Neuronal stem cell (in vitro differentiated cells): ENCODE results near the gene ITGA3.
A peak's percentile ranks its signal among the peaks of the same experiment; 100 is the strongest.

Experiments used
- DNase-seq: peaks from one replicate; pipeline ENCODE4 v3.0.0-alpha.2; 2013; ENCODE audit warnings: low spot score
- H2AFZ ChIP-seq: one replicate; pipeline ENCODE4 v1.6.1; 2013; ENCODE audit warnings: mild to moderate bottlenecking, low read length, inconsistent platforms
- H2AK5ac ChIP-seq: 2 replicates; pipeline ENCODE4 v1.6.1; 2013; ENCODE audit warnings: low read depth, mild to moderate bottlenecking, inconsistent platforms, low read length, moderate library complexity, mixed read lengths
- H2BK120ac ChIP-seq: 2 replicates; pipeline ENCODE4 v1.6.1; 2013; ENCODE audit warnings: low read depth, mild to moderate bottlenecking, inconsistent platforms, low read length, moderate library complexity, mixed read lengths
- H2BK12ac ChIP-seq: one replicate; pipeline ENCODE4 v1.6.1; 2013; ENCODE audit warnings: low read length, inconsistent platforms
- H2BK15ac ChIP-seq: 2 replicates; pipeline ENCODE4 v1.6.1; 2013; ENCODE audit warnings: mild to moderate bottlenecking, low read length, inconsistent platforms, mixed read lengths
- H2BK5ac ChIP-seq: one replicate; pipeline ENCODE4 v1.6.1; 2013; ENCODE audit warnings: inconsistent platforms, mild to moderate bottlenecking, low read length, moderate library complexity
- H3K14ac ChIP-seq: one replicate; pipeline ENCODE4 v1.6.1; 2013; ENCODE audit warnings: low read length, inconsistent platforms
- H3K18ac ChIP-seq: 2 replicates; pipeline ENCODE4 v1.6.1; 2013; ENCODE audit warnings: low read length, inconsistent platforms
- H3K23ac ChIP-seq: 2 replicates; pipeline ENCODE4 v1.6.1; 2013; ENCODE audit warnings: low read depth, mild to moderate bottlenecking, mixed read lengths, low read length, inconsistent platforms; ENCODE audit not compliant: poor library complexity
- H3K27ac ChIP-seq: replicated peaks from 3 replicates; pipeline ENCODE4 v1.5.1; 2013; ENCODE audit warnings: low read length, inconsistent platforms
- H3K27me3 ChIP-seq, 3 experiments: 2 replicates each; pipeline ENCODE4 v1.6.1; 2013; ENCODE audit warnings: low read length in 3 of 3, mild to moderate bottlenecking in 2 of 3, inconsistent platforms in 1 of 3, low read depth in 1 of 3, mixed read lengths in 1 of 3, moderate library complexity in 1 of 3; ENCODE audit not compliant: control insufficient read depth in 3 of 3, insufficient read depth in 3 of 3
- H3K36me3 ChIP-seq, 2 donors: replicated peaks in 1 of 2; 2 replicates each; pipeline ENCODE4 v1.6.1; 2013; ENCODE audit warnings: low read length in 2 of 2; ENCODE audit not compliant: control insufficient read depth in 2 of 2, insufficient read depth in 2 of 2
- H3K4ac ChIP-seq: 2 replicates; pipeline ENCODE4 v1.6.1; 2013; ENCODE audit warnings: inconsistent platforms, mild to moderate bottlenecking, low read length, moderate library complexity
- H3K4me1 ChIP-seq, 2 donors: 1 replicate in 1 of 2; 2 replicates in 1 of 2; pipeline ENCODE4 v1.6.1; 2013; ENCODE audit warnings: low read length in 2 of 2, low read depth in 1 of 2; ENCODE audit not compliant: control insufficient read depth in 2 of 2, insufficient read depth in 1 of 2
- H3K4me2 ChIP-seq: one replicate; pipeline ENCODE4 v1.6.1; 2013; ENCODE audit warnings: mild to moderate bottlenecking, low read length, inconsistent platforms; ENCODE audit not compliant: insufficient read depth, poor library complexity, severe bottlenecking
- H3K4me3 ChIP-seq, 2 donors: 2 replicates each; pipeline ENCODE4 v1.5.1; 2013; ENCODE audit warnings: low read length in 2 of 2, mild to moderate bottlenecking in 2 of 2, inconsistent platforms in 1 of 2, moderate library complexity in 1 of 2
- H3K79me1 ChIP-seq: one replicate; pipeline ENCODE4 v1.6.1; 2013; ENCODE audit warnings: low read depth, mild to moderate bottlenecking, inconsistent platforms, low read length, moderate library complexity
- H3K9ac ChIP-seq: one replicate; pipeline ENCODE4 v1.6.1; 2013; ENCODE audit warnings: mild to moderate bottlenecking, low read depth, low read length, inconsistent platforms; ENCODE audit not compliant: poor library complexity
- H3K9me3 ChIP-seq, 2 donors: replicated peaks in 1 of 2; 2 replicates each; pipeline versions ENCODE3 to v1.6.1; 2013; ENCODE audit warnings: low read length in 2 of 2, mild to moderate bottlenecking in 2 of 2, inconsistent platforms in 1 of 2, low read depth in 1 of 2, mixed read lengths in 1 of 2, moderate library complexity in 1 of 2; ENCODE audit not compliant: control insufficient read depth in 2 of 2, insufficient read depth in 1 of 2
- H4K8ac ChIP-seq: one replicate; pipeline ENCODE4 v1.6.1; 2013; ENCODE audit warnings: low read depth, mild to moderate bottlenecking, inconsistent platforms, low read length, moderate library complexity
- H4K91ac ChIP-seq: one replicate; pipeline ENCODE4 v1.6.1; 2013; ENCODE audit warnings: low read length, low read depth, mild to moderate bottlenecking, inconsistent platforms; ENCODE audit not compliant: poor library complexity
- WGBS, 2 donors: extraction: QIAGEN DNeasy Blood & Tissue Kit; methylation state at CpG; one replicate each; pipeline ENCODE4 v1.1.7; 2013; ENCODE audit warnings: missing lambda C conversion rate in 2 of 2, mixed read lengths in 1 of 2; ENCODE audit not compliant: insufficient read length in 2 of 2, insufficient replicate concordance in 1 of 2; ENCODE audit errors: extremely low coverage in 2 of 2; 5-methylcytosine and 5-hydroxymethylcytosine counted together

The ITGA3 gene

DNA sequence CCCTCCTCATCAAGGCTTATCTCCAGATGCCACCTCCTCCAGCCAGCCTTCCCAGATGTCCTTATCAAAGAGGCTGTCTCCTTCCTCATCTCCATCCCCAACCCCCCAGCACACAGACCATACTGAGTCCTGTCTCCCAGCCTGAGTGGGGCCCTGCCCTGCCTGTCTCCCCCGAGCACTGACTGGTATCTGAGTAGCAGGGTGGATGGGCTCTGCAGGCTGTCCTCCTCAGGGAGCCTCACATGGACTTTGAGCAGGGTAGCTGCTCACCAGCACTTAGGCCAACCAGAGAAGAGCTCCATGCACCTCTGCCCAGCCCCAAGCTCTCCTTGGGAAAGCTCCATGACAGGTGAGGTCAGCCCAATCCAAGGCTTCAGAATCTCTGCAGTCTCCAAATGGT lies 20.0 kb upstream of the ITGA3 start:
- no peak overlapping the region for H3K14ac ChIP-seq
- H3K9me3 ChIP-seq, result no peaks in the 10 kb centered on the region
- H3K4ac ChIP-seq, result no peak overlapping the region
- no peak for DNase-seq
- WGBS, 2 donors, result no CpG with 5 or more reads among the region's 1 CpG
- peak overlapping the region; percentile 62 for H2BK15ac ChIP-seq
- H3K18ac ChIP-seq, result peak overlapping the region; percentile 38
- H3K36me3 ChIP-seq, result no peaks in the 10 kb centered on the region
- no peak overlapping the region for H2BK5ac ChIP-seq
- no peaks in the 10 kb centered on the region for H3K79me1 ChIP-seq
- H4K8ac ChIP-seq, result no peak overlapping the region
- peaks cover 0 to 36% (median 0%) of the 10 kb centered on the region in 3 experiments for H3K27me3 ChIP-seq
- H3K27ac ChIP-seq, result no peak overlapping the region
- peaks cover 0 to 11% of the 10 kb centered on the region in 2 donors for H3K4me1 ChIP-seq
- no peak overlapping the region for H3K9ac ChIP-seq
- H2AFZ ChIP-seq, result no peak overlapping the region
- no peak overlapping the region for H4K91ac ChIP-seq
- no peak overlapping the region for H3K4me3 ChIP-seq
- peak overlapping the region; percentile 15 for H2AK5ac ChIP-seq
- H2BK120ac ChIP-seq, result no peak overlapping the region
- H3K4me2 ChIP-seq, result no peak overlapping the region
- no peak overlapping the region for H2BK12ac ChIP-seq
- no peak overlapping the region for H3K23ac ChIP-seq

DNA sequence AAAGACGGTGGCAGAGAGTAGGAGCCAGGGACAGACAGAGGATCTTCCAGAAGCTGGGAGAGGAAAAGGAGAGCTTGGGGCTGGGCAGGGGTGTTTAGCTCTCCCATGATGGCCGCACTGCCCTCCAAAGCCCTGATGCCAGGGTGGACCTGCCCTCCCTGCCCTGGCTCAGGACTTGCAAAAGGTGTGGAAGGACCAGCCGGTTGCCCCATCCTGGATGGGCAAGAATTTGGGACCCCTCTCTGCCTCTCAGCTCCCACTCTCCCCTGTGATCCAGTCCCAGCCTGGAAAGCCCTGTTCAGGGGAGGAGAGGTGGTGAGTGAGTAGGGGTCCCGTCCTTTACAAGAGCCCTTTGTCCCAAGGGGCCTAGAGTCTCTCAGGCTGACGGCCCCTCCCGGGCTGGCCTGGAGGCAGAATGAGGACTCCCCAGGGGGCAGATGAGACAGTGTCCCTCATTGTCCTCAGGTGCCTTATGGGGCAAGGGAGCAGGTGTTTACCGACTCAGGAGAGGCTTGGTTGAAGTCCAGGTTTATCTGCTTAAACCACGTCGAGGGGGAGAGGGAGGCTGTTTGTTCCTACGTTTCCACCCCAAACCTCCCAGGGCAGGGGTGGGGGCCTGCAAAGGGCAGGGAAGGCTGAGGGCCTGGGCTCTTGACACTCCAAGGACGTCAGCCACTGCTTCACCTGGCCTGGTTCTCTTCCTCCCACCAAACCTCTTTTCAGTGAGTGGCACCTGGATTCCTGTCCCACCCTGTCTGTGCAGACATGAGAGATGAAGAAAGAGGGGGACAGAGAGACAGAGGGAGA lies 19.3 kb upstream of the ITGA3 start:
- Histone ChIP-seq H3K14ac (no peak overlapping the region), H2BK15ac (peak overlapping the region; percentile 62), H2AK5ac (peak overlapping the region; percentile 15), H4K91ac (peak overlapping the region; percentile 61), H3K4me1 (peaks cover 0 to 11% of the 10 kb centered on the region in 2 donors), H3K27me3 (peaks cover 0 to 36% (median 0%) of the 10 kb centered on the region in 3 experiments), H3K36me3 (no peaks in the 10 kb centered on the region), H3K4me2 (no peak overlapping the region), H3K9ac (peak overlapping the region; percentile 15), H3K79me1 (no peaks in the 10 kb centered on the region), H3K18ac (peak overlapping the region; percentile 87), H3K27ac (no peak overlapping the region), H3K23ac (peak overlapping the region; percentile 50), H2AFZ (peak overlapping the region; percentile 28), H3K9me3 (no peaks in the 10 kb centered on the region), H3K4ac (peak overlapping the region; percentile 91), H4K8ac (peak overlapping the region; percentile 29), H2BK120ac (no peak overlapping the region), H3K4me3 (no peak overlapping the region), H2BK5ac (no peak overlapping the region), H2BK12ac (peak overlapping the region; percentile 65)
- DNase-seq, result no peak
- no CpG with 5 or more reads among the region's 11 CpGs for WGBS, 2 donors

DNA sequence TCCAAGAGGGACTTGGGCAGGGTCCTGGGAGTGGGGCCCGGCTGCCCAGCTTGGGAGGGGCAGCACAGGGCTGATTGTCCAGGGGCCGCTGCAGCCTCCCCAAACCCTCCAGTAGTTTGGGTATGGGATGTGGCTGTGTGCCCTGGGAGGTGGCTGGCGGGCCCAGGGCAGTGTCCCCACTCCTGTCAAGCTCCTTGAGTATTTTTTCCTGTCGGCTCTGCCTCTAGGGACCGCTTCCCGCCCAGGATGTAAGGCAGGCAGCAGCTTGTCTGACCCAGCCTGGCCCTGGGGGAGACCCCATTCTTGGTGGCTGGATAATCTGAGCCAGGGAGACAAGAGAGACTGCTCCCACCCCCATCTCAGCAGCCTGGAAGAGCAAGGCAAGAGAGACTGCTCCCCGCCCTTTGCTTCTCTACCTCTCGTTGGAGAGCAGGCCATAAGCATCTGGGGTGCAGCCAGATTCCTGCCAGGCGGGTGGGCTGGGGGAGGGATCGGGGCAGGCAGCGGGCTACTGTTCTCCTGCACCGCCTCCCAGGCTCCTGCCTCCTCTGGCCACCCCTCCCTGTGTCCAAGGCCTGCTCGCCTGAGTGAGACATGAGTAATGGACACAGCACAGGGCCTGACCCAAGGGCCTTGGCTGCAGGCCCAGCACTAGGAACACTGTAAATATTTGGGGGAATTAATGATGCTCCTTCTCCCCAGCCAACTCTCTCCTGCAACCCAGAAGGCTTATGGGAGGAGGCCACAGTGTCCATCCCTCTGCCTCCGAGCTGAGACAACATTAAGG lies 18.4 kb upstream of the ITGA3 start:
- Histone ChIP-seq H3K4me3 (no peak overlapping the region), H4K8ac (no peak overlapping the region), H3K23ac (peak overlapping the region; percentile 48), H3K9me3 (no peaks in the 10 kb centered on the region), H3K9ac (peak overlapping the region; percentile 13), H2AK5ac (peak overlapping the region; percentile 6), H3K36me3 (no peaks in the 10 kb centered on the region), H3K27ac (no peak overlapping the region), H3K27me3 (peaks cover 0 to 36% (median 0%) of the 10 kb centered on the region in 3 experiments), H2BK15ac (peak overlapping the region; percentile 28), H2AFZ (peak overlapping the region; percentile 28), H3K4ac (no peak overlapping the region), H3K4me2 (no peak overlapping the region), H3K79me1 (no peaks in the 10 kb centered on the region), H3K14ac (no peak overlapping the region), H3K4me1 (peaks cover 0 to 11% of the 10 kb centered on the region in 2 donors), H2BK12ac (peak overlapping the region; percentile 65), H2BK5ac (peak overlapping the region; percentile 4), H4K91ac (no peak overlapping the region), H2BK120ac (no peak overlapping the region), H3K18ac (peak overlapping the region; percentile 86)
- DNase-seq, result no peak
- WGBS, 2 donors, result no CpG with 5 or more reads among the region's 14 CpGs

DNA sequence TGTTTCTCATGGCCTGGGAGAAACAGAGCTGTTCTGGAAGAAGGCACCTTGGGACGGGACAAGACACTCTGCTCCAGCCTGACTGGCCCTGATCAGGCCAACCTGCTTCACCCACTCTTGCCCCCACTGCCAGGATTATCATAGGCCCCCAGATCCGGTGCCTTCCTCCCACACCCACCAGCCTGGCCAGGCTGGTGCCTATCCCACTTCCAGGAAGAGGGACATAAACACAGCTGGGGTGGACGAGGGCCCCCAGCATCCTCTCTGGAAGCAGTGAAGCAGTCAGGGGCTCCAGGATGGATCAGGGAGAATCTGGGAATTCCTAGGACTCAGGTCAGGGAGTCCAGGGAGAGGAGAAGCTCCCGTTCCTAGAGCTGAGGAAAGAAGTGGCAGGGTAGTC lies 16.9 kb upstream of the ITGA3 start:
- no peak for DNase-seq
- WGBS, 2 donors, result no CpG with 5 or more reads among the region's 4 CpGs
- H3K9me3 ChIP-seq, result no peaks in the 10 kb centered on the region
- no peak overlapping the region for H2AFZ ChIP-seq
- H2BK120ac ChIP-seq, result no peak overlapping the region
- H4K91ac ChIP-seq, result no peak overlapping the region
- no peaks in the 10 kb centered on the region for H3K36me3 ChIP-seq
- H4K8ac ChIP-seq, result no peak overlapping the region
- no peak overlapping the region for H3K4me2 ChIP-seq
- no peak overlapping the region for H3K9ac ChIP-seq
- no peak overlapping the region for H3K4ac ChIP-seq
- H2BK5ac ChIP-seq, result no peak overlapping the region
- H3K27ac ChIP-seq, result no peak overlapping the region
- no peak overlapping the region for H3K14ac ChIP-seq
- H2AK5ac ChIP-seq, result peak overlapping the region; percentile 51
- H3K4me3 ChIP-seq, result no peak overlapping the region
- no peak overlapping the region for H2BK12ac ChIP-seq
- H3K79me1 ChIP-seq, result no peaks in the 10 kb centered on the region
- H3K18ac ChIP-seq, result no peak overlapping the region
- peaks cover 0 to 11% of the 10 kb centered on the region in 2 donors for H3K4me1 ChIP-seq
- H3K23ac ChIP-seq, result no peak overlapping the region
- H2BK15ac ChIP-seq, result peak overlapping the region; percentile 35
- H3K27me3 ChIP-seq, result peaks cover 0 to 36% (median 0%) of the 10 kb centered on the region in 3 experiments
